ENCODE results near the gene APCDD1L.
"Not testable (repeated sequence)": the region's sequence is repeated elsewhere in the genome, so short reads cannot be mapped to it uniquely, and the experiment has no call there.

APCDD1L gene

DNA sequence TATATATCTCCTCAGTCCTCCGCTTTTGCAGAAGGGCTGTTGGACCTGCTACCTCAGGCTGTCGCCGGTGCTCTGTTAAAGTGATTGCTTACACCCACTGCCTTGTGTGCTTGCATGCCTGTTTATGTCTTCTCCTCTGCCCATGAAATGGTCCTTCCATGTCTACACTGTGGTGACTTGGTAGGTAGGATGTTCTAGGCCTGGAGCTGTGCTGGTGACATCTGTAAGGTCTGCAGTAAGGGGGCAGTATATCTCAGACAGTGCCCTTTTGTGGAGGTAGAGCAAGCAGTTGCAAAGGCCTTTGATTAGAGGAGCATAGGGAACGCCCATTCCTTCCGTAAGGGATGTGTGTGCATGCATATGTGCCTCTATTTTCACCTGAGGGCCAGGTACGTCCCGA lies 85.9 kb downstream of the APCDD1L start:
- peaks cover 65% of the 10 kb centered on the region for H3K36me3 ChIP-seq (ENCODE audit: insufficient read depth, low read length)
- peaks cover 59% of the 10 kb centered on the region for H3K79me2 ChIP-seq (ENCODE audit: insufficient read depth, low read length)
- H3K4me1 ChIP-seq (ENCODE audit: insufficient read depth, low read length, severe bottlenecking): no peaks in the 10 kb centered on the region
- H3K4me3 ChIP-seq (ENCODE audit: low read depth, low read length, poor library complexity, severe bottlenecking): no peak overlapping the region
- H4K20me1 ChIP-seq (ENCODE audit: insufficient read depth, low read length): no peaks in the 10 kb centered on the region
- peaks cover 2% of the 10 kb centered on the region; the same call in 1 of the 2 replicates for H3K9me3 ChIP-seq (ENCODE audit: low read length)
- no peak overlapping the region for H2AFZ ChIP-seq (ENCODE audit: low read length)
- H3K9me2 ChIP-seq (ENCODE audit: low read depth, low read length): no peaks in the 10 kb centered on the region
- no peaks in the 10 kb centered on the region for H3K27me3 ChIP-seq (ENCODE audit: insufficient read depth, low read length)
- H3K27ac ChIP-seq (ENCODE audit: low read depth, low read length, poor library complexity, severe bottlenecking): no peak overlapping the region
- no peaks in the 10 kb centered on the region for H3F3A ChIP-seq (ENCODE audit: insufficient read depth, low read length)
- no peak overlapping the region for H3K9ac ChIP-seq (ENCODE audit: low read length)
- TF ChIP-seq, protein P1, sequence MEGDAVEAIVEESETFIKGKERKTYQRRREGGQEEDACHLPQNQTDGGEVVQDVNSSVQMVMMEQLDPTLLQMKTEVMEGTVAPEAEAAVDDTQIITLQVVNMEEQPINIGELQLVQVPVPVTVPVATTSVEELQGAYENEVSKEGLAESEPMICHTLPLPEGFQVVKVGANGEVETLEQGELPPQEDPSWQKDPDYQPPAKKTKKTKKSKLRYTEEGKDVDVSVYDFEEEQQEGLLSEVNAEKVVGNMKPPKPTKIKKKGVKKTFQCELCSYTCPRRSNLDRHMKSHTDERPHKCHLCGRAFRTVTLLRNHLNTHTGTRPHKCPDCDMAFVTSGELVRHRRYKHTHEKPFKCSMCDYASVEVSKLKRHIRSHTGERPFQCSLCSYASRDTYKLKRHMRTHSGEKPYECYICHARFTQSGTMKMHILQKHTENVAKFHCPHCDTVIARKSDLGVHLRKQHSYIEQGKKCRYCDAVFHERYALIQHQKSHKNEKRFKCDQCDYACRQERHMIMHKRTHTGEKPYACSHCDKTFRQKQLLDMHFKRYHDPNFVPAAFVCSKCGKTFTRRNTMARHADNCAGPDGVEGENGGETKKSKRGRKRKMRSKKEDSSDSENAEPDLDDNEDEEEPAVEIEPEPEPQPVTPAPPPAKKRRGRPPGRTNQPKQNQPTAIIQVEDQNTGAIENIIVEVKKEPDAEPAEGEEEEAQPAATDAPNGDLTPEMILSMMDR (IDR thresholded peaks at IDR 0.05; ENCODE audit: low read length): no peak
- no peak for TF ChIP-seq EZH2 (IDR thresholded peaks at IDR 0.05; ENCODE audit: borderline replicate concordance, low read length)
- no peak overlapping the region for H3K4me2 ChIP-seq (ENCODE audit: low read length)

DNA sequence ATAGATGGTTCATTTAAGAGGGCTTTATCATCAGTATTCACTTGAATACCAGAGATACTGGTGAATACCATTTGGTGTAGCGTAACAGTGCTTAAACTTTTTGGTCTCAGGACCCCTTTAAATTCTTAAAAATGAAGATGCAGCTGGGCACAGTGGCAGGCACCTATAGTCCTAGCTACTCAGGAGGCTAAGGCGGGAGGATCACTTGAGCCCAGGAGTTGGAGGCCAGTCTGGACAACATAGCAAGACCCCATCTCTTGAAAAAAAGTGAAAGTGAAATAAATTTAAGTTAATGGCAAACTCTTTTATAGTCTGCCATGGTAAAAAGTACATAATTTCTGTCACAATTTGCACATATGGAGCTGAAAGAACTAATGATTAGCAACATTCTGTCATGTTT lies 86.8 kb downstream of the APCDD1L start:
- peaks cover 58% of the 10 kb centered on the region for H3K79me2 ChIP-seq (ENCODE audit: insufficient read depth, low read length)
- no peak overlapping the region for H3K4me3 ChIP-seq (ENCODE audit: low read depth, low read length, poor library complexity, severe bottlenecking)
- no peak for TF ChIP-seq EZH2 (IDR thresholded peaks at IDR 0.05; ENCODE audit: borderline replicate concordance, low read length)
- TF ChIP-seq, protein P1 (IDR thresholded peaks at IDR 0.05; ENCODE audit: low read length): no peak
- no peak overlapping the region for H3K9ac ChIP-seq (ENCODE audit: low read length)
- H3K9me2 ChIP-seq (ENCODE audit: low read depth, low read length): no peaks in the 10 kb centered on the region
- no peaks in the 10 kb centered on the region for H3K27me3 ChIP-seq (ENCODE audit: insufficient read depth, low read length)
- H3K36me3 ChIP-seq (ENCODE audit: insufficient read depth, low read length): peaks cover 69% of the 10 kb centered on the region
- H3K4me2 ChIP-seq (ENCODE audit: low read length): no peak overlapping the region
- H2AFZ ChIP-seq (ENCODE audit: low read length): no peak overlapping the region
- H4K20me1 ChIP-seq (ENCODE audit: insufficient read depth, low read length): no peaks in the 10 kb centered on the region
- no peaks in the 10 kb centered on the region for H3F3A ChIP-seq (ENCODE audit: insufficient read depth, low read length)
- no peak overlapping the region for H3K27ac ChIP-seq (ENCODE audit: low read depth, low read length, poor library complexity, severe bottlenecking)
- peaks cover 2% of the 10 kb centered on the region; the same call in 1 of the 2 replicates for H3K9me3 ChIP-seq (ENCODE audit: low read length)
- no peaks in the 10 kb centered on the region for H3K4me1 ChIP-seq (ENCODE audit: insufficient read depth, low read length, severe bottlenecking)

DNA sequence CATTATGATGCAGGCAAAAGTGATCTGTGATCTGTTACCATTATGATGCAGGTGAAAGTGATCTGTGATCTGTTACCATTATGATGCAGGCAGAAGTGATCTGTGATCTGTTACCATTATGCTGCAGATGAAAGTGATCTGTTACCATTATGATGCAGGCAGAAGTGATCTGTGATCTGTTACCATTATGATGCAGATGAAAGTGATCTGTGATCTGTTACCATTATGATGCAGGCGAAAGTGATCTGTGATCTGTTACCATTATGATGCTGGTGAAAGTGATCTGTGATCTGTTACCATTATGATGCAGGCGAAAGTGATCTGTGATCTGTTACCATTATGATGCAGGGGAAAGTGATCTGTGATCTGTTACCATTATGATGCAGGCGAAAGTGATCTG lies 87.6 kb downstream of the APCDD1L start:
- H2AFZ ChIP-seq (ENCODE audit: low read length); H4K20me1 ChIP-seq (ENCODE audit: insufficient read depth, low read length); H3K4me3 ChIP-seq (ENCODE audit: low read depth, low read length, poor library complexity, severe bottlenecking); H3K27ac ChIP-seq (ENCODE audit: low read depth, low read length, poor library complexity, severe bottlenecking); H3K9ac ChIP-seq (ENCODE audit: low read length); H3K4me2 ChIP-seq (ENCODE audit: low read length); H3K9me3 ChIP-seq (ENCODE audit: low read length); H3F3A ChIP-seq (ENCODE audit: insufficient read depth, low read length); H3K27me3 ChIP-seq (ENCODE audit: insufficient read depth, low read length); H3K9me2 ChIP-seq (ENCODE audit: low read depth, low read length); H3K4me1 ChIP-seq (ENCODE audit: insufficient read depth, low read length, severe bottlenecking): not testable (repeated sequence)
- Histone ChIP-seq H3K36me3 (ENCODE audit: insufficient read depth, low read length) (peaks cover 71% of the 10 kb centered on the region), H3K79me2 (ENCODE audit: insufficient read depth, low read length) (peaks cover 55% of the 10 kb centered on the region)

DNA sequence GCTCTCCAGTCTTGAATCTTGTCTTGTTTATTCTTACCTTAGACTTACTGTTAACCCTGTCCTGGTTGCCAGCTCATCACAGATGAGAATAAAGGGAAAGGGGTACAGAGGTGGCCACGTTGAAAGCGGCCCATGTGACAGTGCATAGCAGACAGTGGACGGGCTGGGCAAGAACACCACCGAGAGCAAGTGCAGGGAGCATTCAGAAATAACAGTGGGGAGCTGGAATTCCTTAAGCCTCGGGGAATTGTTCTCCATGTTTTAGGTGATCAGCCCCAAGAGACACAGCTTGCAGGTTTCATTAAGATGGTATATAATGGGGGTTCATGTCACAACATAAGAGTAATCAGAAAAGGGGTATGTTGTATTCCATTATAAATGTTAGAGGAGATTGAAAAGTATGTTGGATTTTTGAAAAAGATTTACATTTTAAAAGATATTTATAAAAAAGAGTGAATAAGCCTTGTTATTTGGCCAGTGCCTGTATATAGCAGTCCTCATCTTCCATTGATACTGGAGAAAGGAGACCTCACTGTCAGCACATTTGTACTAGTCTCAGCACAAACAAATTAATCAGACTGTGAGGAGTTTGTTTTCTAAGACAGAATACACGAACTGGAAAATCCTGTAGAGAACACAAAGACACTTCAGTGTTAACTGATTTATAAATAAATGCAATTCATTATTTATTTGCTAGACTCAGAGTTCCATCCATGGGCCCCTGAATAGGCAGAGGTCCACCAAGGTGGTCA lies 90.8 kb downstream of the APCDD1L start:
- H3K36me3 ChIP-seq (ENCODE audit: insufficient read depth, low read length): peaks cover 82% of the 10 kb centered on the region
- TF ChIP-seq, protein P1 (IDR thresholded peaks at IDR 0.05; ENCODE audit: low read length): no peak
- no peak for TF ChIP-seq EZH2 (IDR thresholded peaks at IDR 0.05; ENCODE audit: borderline replicate concordance, low read length)

More for the DNA sequence above, 90.8 kb downstream of the APCDD1L start:
- H3K27ac ChIP-seq (ENCODE audit: low read depth, low read length, poor library complexity, severe bottlenecking): no peak overlapping the region
- no peak overlapping the region for H3K9ac ChIP-seq (ENCODE audit: low read length)
- no peak overlapping the region for H2AFZ ChIP-seq (ENCODE audit: low read length)
- H3K4me3 ChIP-seq (ENCODE audit: low read depth, low read length, poor library complexity, severe bottlenecking): no peak overlapping the region
- no peaks in the 10 kb centered on the region for H3K27me3 ChIP-seq (ENCODE audit: insufficient read depth, low read length)
- no peak overlapping the region for H3K4me2 ChIP-seq (ENCODE audit: low read length)
- H3K79me2 ChIP-seq (ENCODE audit: insufficient read depth, low read length): peaks cover 32% of the 10 kb centered on the region
- no peaks in the 10 kb centered on the region for H4K20me1 ChIP-seq (ENCODE audit: insufficient read depth, low read length)
- H3K9me3 ChIP-seq (ENCODE audit: low read length): peaks cover 2% of the 10 kb centered on the region; the same call in 1 of the 2 replicates
- no peaks in the 10 kb centered on the region for H3K4me1 ChIP-seq (ENCODE audit: insufficient read depth, low read length, severe bottlenecking)
- H3F3A ChIP-seq (ENCODE audit: insufficient read depth, low read length): no peaks in the 10 kb centered on the region
- no peaks in the 10 kb centered on the region for H3K9me2 ChIP-seq (ENCODE audit: low read depth, low read length)
